ENCODE results near the gene TMEM9B.

DNA sequence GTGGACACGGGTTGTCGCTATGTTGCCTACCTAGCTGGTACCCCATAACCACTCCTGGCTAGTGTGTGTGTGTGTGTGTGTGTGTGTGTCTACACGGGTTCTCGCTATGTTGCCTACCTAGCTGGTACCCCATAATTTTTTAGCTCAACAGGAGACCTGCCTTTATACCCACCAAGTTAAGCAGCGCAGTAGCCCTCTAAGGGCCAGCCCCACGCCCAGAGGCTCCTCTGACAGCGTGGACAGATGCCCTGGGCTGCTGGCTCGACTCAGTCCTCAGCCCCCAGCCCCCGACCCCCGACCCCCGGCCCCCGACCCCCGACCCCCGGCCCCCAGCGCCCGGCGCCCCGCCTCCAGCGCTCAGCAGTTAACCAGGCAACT is 53.6 kb downstream of the TMEM9B start:
- TF ChIP-seq, protein P1, sequence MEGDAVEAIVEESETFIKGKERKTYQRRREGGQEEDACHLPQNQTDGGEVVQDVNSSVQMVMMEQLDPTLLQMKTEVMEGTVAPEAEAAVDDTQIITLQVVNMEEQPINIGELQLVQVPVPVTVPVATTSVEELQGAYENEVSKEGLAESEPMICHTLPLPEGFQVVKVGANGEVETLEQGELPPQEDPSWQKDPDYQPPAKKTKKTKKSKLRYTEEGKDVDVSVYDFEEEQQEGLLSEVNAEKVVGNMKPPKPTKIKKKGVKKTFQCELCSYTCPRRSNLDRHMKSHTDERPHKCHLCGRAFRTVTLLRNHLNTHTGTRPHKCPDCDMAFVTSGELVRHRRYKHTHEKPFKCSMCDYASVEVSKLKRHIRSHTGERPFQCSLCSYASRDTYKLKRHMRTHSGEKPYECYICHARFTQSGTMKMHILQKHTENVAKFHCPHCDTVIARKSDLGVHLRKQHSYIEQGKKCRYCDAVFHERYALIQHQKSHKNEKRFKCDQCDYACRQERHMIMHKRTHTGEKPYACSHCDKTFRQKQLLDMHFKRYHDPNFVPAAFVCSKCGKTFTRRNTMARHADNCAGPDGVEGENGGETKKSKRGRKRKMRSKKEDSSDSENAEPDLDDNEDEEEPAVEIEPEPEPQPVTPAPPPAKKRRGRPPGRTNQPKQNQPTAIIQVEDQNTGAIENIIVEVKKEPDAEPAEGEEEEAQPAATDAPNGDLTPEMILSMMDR (IDR thresholded peaks at IDR 0.05 in 4 of 5, conservative IDR thresholded peaks at IDR 0.05 in 1 of 5), result no peak
- TF ChIP-seq POLR2A (IDR thresholded peaks at IDR 0.05), result no peak

Data from gastrocnemius medialis (tissue), 4 donors.